ENCODE data around the gene CCDC154.

DNA sequence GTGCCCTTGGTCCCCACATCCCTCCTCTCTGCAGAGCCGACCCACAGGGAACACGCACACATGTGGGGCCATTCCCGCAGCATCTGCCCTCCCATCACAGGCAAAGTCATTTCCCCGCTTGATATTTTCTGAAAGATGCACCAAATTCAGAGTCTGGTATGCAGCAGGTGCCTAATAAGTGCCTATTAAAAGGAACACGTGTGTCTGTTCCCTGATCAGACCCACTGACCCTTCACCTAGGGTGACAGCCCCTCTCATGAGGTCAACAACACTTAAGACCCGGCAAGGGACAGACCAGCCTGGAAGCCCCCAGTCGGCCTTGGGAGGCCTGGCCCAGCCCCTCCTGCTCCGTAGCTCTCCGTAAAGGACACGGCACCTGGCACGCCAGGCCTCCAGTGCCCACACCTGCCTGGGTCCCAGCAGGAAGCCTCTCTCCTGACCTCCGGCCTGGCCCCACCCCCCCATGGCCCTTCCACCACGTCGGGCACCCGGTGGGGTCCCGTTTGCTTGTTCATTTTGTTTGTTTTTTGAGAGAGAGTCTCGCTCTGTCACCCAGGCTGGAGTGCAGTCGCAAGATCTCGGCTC is 49.9 kb downstream of the CCDC154 start:
- TF ChIP-seq, protein P1, sequence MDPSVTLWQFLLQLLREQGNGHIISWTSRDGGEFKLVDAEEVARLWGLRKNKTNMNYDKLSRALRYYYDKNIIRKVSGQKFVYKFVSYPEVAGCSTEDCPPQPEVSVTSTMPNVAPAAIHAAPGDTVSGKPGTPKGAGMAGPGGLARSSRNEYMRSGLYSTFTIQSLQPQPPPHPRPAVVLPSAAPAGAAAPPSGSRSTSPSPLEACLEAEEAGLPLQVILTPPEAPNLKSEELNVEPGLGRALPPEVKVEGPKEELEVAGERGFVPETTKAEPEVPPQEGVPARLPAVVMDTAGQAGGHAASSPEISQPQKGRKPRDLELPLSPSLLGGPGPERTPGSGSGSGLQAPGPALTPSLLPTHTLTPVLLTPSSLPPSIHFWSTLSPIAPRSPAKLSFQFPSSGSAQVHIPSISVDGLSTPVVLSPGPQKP (IDR thresholded peaks at IDR 0.05; ENCODE audit: low read depth, low read length) = no peak
- TF ChIP-seq ZNF24 (IDR thresholded peaks at IDR 0.05) = no peak
- TF ChIP-seq RAD51 (IDR thresholded peaks at IDR 0.05) = no peak
- TF ChIP-seq, protein P2, sequence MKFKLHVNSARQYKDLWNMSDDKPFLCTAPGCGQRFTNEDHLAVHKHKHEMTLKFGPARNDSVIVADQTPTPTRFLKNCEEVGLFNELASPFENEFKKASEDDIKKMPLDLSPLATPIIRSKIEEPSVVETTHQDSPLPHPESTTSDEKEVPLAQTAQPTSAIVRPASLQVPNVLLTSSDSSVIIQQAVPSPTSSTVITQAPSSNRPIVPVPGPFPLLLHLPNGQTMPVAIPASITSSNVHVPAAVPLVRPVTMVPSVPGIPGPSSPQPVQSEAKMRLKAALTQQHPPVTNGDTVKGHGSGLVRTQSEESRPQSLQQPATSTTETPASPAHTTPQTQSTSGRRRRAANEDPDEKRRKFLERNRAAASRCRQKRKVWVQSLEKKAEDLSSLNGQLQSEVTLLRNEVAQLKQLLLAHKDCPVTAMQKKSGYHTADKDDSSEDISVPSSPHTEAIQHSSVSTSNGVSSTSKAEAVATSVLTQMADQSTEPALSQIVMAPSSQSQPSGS (IDR thresholded peaks at IDR 0.05; ENCODE audit: low read length) = no peak
- no peak for TF ChIP-seq EZH2 (IDR thresholded peaks at IDR 0.05; ENCODE audit: borderline replicate concordance, control insufficient read depth, low read depth, low read length)

Measured in GM12878 (cell line).